Glomerular visceral epithelial cell (primary cell): ENCODE results near the gene BAG5.

Experiments
- DNase-seq: peaks from one replicate; pipeline ENCODE4 v3.0.0-alpha.2; 2016; ENCODE audit errors: extremely low spot score

Gene BAG5

DNA sequence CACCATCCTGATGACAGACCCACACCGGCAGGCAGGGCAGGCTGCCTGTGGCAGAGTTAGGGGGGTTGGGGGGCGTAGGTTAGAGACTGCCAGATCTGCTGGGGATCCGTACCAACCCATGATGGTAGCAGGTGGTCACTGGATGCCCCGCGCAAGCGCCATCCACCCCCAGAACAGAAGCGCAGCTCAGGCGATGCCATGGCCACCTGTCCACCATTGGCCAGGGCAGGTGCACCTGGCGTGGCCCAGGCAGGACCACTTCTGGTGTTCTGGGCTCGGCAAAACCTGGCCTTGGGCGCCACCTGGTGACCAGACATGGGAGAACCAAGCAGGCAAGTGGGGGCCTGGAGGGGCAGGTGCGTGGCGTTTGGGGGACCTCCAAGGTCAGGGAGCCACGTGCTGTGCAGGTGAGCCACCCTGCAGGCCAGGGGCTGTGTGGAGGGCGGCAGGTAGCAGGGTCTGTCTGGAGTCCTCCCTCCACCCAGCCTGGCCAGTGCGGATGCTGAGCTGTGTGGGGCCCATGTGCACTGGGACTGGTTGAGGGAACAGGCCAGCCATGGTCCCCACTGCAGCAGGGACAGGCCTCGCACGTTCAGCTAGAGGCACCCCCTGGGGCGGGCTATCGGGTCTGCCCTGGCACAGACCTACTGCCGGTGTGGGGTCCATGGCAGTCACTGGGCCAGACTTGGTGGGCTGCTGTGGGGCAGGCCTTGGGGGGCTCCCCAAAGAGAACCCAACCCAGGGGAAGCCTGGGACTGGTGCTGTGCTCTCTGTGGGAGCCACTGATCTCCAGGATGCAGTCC is 15.6 kb downstream of the BAG5 start:
- DNase-seq: peak; percentile 73

GRCh38 chr14:103545915-103546651 is 16.4 kb downstream of the BAG5 start:
- DNase-seq: no peak

DNA sequence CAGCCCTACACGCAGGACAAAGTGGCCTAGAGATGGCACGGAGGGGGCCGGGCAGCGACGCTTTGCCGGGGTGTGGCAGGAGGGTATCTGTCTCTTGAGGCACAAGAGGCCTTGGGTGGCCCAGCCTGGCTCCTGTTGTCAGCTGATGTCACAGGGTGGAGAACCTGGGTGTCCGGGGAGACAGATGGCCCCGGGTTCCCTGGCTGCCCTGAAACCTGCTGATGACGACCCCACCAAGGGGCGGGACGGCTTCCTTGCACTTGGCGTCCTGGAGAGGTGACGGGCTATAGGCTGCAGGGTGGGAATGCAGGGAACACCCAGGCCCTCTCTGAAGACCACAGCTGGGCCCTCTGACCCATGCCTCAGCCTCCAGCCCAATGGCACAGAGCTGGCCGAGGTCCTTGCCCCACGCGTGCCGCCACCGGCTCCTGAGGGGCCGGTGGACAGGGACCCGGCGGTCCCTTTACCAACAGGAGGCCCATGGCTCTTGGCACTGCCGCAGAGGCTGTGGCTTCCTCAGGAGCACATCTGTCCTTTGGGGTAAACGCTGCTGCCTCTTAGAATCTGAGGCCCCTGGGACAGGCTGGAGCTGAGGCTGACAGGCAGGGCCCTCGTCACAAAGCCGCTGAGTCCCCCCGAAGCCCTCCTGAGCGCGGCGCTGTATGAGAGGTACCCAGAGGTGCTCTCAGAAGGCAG is 17.1 kb downstream of the BAG5 start:
- DNase-seq: no peak

DNA sequence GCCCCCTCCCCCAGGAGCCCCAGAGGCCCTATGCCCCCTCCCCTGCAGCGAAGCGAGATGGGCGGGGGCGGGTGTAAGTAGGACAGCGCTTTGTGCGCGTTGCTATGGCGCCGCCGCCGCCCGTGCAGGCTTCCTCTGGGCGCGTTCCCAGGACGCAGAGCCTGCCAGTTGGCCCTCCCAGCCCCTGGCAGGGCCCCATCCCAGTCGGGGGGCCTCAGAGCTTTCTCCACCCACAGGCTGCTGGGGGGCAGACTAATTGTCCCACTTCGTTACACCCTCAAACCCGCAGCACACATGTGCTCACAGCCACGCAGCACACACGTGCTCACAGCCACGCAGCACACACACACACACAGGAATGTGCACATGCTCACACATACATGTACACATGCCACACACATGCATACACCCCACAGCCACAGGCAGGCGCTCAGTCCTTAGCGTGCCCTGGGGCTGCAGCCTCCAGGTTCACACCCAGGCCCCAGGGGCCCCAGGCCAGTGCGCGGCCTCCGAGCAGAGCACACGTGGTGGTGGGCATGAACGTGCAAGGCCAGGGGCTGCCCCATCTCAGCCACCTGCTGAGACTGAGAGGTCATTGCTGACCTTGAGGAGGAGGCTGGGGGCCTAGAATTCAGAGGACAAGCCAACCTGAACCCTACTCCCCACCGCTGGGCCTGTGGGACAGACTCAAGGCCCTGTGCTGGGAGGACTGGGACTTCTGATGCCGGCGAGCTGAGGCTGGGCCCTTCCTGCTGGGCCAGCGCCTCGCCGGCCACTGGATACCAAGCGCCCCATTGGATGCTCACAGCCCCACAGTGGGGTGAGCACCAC is 17.9 kb downstream of the BAG5 start:
- DNase-seq: no peak

GRCh38 chr14:103543721-103544387 is 18.6 kb downstream of the BAG5 start:
- DNase-seq: no peak

DNA sequence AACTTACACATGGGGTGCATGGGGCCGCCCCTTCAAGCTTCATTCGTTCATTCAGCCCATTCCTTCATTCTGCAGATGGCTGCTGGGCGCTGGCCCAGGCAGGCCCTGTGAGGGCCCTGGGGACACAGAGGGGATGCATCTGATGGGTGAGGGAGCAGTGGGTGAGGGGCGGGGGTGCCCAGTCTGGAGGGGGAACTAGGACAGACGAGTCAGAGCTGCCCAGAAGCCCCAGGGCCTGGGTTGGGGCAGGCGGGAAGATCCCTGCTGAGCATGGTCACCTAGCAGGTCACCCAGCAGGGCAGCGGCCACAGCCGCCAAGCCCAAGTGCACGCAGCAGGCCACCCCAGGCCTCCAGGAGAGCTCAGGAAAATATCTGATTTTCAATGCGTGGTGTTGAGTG is 19.3 kb downstream of the BAG5 start:
- DNase-seq: no peak

- DNase-seq: no peak
Measured at GRCh38 chr14:103542605-103543088, 19.8 kb downstream of the BAG5 start.

DNA sequence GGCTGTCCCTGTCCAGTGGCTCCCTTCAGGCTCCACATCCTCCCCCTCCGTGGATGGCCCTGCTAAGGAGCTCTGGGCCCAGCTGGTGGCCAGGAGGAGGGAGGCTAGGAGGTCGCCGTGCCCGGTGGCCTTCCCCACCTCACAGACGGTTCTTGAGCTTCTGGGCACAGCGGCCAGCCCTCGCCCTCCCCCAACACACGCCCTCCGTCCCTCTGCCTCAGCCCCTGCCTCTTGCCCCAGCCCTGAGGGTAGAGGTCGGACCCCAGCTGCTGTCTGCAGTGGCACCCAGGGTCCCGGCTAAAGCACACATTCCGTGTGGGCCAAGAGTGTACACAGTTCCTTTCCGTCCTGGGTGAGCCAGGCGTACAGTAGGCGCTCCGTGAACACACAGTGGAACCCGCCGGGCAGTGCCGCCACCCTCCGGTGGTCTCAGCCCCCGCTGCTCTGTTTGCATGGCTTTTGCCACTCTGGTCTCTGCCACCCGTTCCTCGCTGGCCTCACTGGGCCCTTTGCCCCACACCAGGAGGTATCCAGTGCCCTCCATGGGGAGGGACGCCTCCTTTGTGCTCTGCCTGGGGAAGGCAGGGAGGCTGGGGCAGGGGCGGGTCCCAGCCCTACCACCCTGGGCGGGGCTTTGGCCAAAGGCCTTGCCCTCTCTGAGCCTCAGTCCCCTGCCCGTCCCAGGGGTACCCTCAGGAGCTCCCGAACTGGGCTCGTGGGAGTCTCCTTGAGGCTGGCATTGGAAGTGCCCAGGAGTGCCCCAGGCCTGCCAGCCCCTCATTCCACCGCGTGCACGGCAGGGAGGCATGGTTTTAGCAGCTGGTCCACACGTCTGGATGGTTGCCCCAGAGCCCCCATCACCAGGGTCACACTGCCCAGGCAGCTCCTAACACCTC is 20.5 kb downstream of the BAG5 start:
- no peak for DNase-seq

- DNase-seq: no peak
Measured at GRCh38 chr14:103540821-103541708, 21.4 kb downstream of the BAG5 start.

DNA sequence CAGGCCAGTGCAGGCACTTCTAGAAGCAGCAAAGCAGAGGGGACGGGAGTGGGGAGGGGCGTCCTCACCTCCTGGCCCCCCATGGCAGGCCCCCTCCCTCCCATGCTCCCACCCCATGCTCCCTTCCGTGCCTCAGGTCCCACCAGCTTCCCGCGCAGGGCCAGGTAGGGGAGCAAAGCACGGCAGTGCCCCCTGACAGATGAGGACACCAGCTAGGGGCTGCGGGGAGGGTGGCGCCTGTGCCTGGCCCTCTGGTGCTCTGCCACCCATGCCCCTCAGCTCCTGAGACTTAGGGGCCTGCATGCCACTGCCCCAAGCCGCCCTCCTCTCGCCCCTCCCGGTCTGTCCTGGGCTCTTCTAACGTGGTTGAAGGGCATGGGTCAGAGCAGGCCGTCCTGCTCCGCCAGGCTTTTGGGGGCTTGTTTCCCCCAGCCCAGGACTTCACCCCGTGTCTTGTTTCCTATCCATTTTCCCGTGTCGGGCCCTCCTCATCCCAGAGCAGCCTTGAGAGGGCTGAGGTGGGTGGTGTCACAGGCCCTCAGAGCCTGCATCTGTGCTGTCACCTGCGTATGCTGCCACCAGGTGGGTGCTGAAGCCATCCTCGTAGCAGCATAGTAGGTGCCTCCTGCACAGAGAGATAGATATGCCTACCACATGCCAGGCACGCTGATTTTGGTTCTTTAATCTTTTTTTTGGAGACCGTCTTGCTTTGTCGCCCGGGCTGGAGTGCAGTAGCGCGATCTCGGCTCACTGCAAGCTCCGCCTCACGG is 23.2 kb downstream of the BAG5 start:
- no peak for DNase-seq

DNA sequence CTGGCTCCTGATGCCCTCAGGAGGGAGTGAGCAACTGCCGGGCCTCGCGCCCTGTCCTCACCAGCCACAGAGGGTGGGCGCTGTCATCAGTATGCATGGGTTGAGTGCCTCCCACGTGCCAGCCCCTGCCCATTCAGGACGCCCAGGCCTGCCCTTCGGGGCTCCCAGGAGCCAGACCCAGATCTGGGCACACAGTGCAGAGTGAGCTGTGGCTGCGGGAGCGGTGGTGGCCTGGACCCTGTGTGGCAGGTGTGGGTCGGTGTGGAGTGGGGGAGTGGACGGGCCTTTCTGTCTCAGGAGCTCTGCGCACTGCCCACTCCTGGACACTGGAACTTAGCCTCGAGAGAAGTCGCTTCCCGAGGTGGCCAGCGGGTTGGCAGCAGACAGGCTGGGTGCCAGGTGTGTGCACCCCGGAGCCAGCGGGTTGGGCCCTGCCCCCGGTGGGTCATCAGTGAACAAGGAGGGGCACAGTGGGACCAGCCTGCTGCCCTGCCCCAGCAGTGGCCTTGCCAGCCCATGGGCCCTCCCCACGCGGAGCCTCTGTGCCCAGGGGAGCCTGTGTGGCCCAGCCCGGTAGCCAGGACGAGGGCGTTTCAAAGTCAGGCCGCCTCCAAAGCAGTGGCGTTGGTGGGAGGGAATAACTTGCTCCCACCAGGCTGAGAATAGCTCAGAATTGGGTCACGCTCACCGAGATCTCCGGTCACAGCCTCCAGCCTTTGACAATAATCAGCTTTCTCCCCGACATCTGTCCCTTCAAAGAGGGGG is 24.0 kb downstream of the BAG5 start:
- no peak for DNase-seq

DNA sequence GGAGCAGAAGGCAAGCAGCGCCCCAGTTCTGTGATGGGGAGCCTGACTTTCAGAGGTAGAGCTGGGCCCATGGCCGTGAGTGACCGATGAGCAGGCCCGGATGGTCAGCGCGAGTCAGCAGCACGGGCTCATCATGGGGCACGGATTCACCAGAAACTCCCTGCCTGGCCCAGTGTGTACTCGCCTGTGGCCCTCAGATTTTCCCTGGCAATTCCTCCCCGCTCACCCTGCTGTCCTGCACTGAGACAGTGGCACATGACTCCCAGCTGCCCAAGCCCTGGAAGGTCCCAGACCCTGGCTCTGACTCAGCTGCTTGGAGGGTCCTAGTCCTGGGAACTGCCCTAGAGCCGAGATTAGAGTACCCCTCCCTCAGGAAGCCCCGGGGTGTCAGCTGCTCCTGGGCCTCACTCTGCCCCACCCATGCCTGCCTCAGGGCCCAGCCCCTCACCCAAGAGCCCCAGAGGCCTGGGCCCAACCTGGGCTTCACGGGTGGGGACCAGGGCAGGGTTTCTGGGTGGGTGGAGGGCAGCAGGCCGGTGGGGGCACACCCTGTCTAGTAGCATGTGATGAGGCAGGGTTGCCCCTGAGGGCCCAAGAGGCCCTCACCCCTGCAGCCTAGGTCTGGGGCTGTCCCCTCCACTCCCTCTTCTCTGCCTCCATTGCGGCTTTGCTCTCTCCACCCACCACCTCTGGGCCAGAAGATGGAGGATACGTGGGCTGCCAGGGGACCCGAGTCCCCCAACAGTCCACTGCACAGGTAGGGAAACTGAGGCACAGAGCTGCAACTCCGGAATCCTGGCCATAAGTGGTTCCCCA is 25.1 kb downstream of the BAG5 start:
- no peak for DNase-seq

GRCh38 chr14:103536693-103537092 is 25.8 kb downstream of the BAG5 start:
- no peak for DNase-seq

GRCh38 chr14:103535891-103536565 is 26.4 kb downstream of the BAG5 start:
- DNase-seq: no peak

DNA sequence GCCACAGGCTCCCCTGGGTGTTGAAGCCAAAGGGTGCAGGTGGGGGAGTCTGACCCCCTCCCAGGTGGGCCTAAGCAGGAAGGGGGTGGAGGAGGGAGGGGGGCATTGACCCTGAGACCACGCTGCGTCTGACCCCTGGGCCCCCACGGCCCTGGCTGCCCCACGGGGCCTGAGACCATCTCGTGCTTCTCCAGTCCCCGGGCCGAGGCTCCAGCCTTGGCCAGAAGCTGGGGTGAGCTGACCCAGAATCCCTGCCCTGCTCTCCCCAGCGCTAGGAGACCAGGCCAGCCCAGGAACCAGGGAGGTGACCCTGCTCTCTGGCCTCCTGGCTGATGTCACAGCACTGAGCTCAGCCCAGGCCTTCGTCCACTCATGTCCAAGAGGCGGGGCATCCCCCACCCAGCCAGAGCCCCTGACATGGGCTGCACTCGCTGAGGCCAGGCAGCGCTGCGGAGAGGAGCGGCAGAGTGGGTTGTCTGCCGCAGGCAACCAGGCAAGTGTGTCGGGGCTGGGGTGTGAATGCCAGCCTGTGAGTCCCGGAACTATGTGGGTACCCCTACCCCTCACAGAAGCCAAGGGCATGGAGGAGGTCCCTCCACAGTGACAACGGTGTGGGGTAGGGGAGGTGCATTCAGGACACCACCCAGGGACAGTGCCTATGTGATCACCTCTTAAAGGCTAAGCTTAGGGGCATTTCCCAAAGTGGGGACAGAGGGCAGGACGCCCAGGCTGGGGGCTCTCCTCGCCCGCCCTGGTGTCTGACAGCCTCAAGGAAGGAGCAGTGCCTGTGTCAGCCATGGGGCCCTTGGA is 27.2 kb downstream of the BAG5 start:
- no peak for DNase-seq
